Stomach (tissue), 4 donors: ENCODE results near the gene CCDC122.

Source experiments
- CTCF ChIP-seq, 7 experiments: fragments of 450-650 bp in 4 of 7; fragments of 200-600 bp in 3 of 7; sonication (generic) in 3 of 7; IDR thresholded peaks; one replicate each; pipeline ENCODE4 v1.5.1; 2016 to 2019; ENCODE audit warnings: antibody characterized with exemption in 7 of 7, control low read depth in 2 of 7, mild to moderate bottlenecking in 1 of 7
- EP300 ChIP-seq: sonication (generic); formaldehyde crosslinking; IDR thresholded peaks from one replicate; pipeline ENCODE4 v1.6.1; 2017; ENCODE audit warnings: antibody characterized with exemption
- POLR2A ChIP-seq, 4 donors: fragments of 450-650 bp; IDR thresholded peaks; one replicate each; pipeline ENCODE4 v1.6.1; 2016; ENCODE audit warnings: antibody characterized with exemption in 4 of 4, control low read depth in 2 of 4, mild to moderate bottlenecking in 1 of 4, moderate library complexity in 1 of 4
- POLR2AphosphoS5 ChIP-seq, 3 donors: sonication (generic); formaldehyde crosslinking; IDR thresholded peaks; one replicate each; pipeline ENCODE4 v1.6.1; 2016; ENCODE audit warnings: antibody characterized with exemption in 3 of 3

- no peak for TF ChIP-seq CTCF (IDR thresholded peaks at IDR 0.05)
- TF ChIP-seq POLR2AphosphoS5 (IDR thresholded peaks at IDR 0.05): no peak
- no peak for TF ChIP-seq EP300
- no peak for TF ChIP-seq POLR2A (IDR thresholded peaks at IDR 0.05)
Measured at GRCh38 chr13:43815204-43815603, 64.3 kb downstream of the CCDC122 start.
